ENCODE measurements around the gene ZFYVE26.

DNA sequence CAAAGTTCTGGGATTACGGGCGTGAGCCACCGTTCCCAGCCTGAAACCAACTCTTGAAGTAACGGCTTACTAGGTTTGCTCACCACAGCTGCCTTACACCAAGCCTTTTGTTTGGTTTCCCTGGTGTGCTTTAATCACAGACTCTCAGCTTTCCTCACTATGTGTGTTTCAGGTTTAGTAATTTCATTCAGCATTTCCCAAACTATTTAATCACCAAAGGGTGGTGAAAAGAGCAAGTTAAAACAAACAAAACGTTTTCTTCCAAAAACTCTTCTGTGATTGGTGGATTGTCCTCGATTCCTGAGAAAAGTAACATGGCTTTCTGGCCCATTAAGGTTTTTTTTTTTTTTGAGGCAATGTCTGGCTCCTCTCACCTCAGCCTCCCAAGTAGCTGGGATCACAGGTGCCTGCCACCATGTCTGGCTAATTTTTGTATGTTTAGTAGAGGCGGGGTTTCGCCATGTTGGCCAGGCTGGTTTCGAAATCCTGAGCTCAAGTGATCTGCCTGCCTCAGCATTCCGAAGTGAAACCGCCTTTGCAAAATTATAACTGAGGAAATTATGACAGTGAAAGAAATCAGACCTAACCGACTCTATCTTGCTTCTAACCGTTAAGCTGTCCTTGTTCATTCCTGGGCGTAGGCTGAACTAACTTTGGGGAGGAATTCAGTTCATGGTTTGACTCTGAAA, 1.5 kb upstream of the ZFYVE26 start:
- TF ChIP-seq, protein P1, sequence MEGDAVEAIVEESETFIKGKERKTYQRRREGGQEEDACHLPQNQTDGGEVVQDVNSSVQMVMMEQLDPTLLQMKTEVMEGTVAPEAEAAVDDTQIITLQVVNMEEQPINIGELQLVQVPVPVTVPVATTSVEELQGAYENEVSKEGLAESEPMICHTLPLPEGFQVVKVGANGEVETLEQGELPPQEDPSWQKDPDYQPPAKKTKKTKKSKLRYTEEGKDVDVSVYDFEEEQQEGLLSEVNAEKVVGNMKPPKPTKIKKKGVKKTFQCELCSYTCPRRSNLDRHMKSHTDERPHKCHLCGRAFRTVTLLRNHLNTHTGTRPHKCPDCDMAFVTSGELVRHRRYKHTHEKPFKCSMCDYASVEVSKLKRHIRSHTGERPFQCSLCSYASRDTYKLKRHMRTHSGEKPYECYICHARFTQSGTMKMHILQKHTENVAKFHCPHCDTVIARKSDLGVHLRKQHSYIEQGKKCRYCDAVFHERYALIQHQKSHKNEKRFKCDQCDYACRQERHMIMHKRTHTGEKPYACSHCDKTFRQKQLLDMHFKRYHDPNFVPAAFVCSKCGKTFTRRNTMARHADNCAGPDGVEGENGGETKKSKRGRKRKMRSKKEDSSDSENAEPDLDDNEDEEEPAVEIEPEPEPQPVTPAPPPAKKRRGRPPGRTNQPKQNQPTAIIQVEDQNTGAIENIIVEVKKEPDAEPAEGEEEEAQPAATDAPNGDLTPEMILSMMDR (conservative IDR thresholded peaks at IDR 0.05; ENCODE audit: low read depth, low read length), result no peak
- TF ChIP-seq EZH2phosphoT487 (IDR thresholded peaks at IDR 0.05; ENCODE audit: borderline replicate concordance, low read length) (no peak), EZH2 (IDR thresholded peaks at IDR 0.05; ENCODE audit: low read length, unreplicated experiment) (no peak)
